Peyer's patch (tissue), 4 donors: ENCODE results near the gene ZNF750.

Source experiments
- CTCF ChIP-seq, 6 experiments: fragments of 450-650 bp in 4 of 6; fragments of 200-600 bp in 2 of 6; sonication (generic) in 1 of 6; IDR thresholded peaks; one replicate each; pipeline ENCODE4 v1.5.1; 2017 to 2019; ENCODE audit warnings: antibody characterized with exemption in 6 of 6, mild to moderate bottlenecking in 3 of 6, moderate library complexity in 1 of 6
- POLR2A ChIP-seq, 2 donors: fragments of 450-650 bp; IDR thresholded peaks; one replicate each; pipeline ENCODE4 v1.5.1; 2017; ENCODE audit warnings: antibody characterized with exemption in 2 of 2, mild to moderate bottlenecking in 2 of 2, moderate library complexity in 2 of 2

GRCh38 chr17:82815790-82816305, 24.0 kb downstream of the ZNF750 start:
- TF ChIP-seq CTCF (IDR thresholded peaks at IDR 0.05), result no peak
- no peak for TF ChIP-seq POLR2A (IDR thresholded peaks at IDR 0.05)
